Measurements from ENCODE around the gene FLNB. TPM values are rescaled to one million over a fixed set of nuclear protein-coding genes. Genes with fewer than 3 reads are reported as not detected.

The FLNB gene
- total RNA-seq, 1 donor from 2014 or later, result 40.4 TPM

DNA sequence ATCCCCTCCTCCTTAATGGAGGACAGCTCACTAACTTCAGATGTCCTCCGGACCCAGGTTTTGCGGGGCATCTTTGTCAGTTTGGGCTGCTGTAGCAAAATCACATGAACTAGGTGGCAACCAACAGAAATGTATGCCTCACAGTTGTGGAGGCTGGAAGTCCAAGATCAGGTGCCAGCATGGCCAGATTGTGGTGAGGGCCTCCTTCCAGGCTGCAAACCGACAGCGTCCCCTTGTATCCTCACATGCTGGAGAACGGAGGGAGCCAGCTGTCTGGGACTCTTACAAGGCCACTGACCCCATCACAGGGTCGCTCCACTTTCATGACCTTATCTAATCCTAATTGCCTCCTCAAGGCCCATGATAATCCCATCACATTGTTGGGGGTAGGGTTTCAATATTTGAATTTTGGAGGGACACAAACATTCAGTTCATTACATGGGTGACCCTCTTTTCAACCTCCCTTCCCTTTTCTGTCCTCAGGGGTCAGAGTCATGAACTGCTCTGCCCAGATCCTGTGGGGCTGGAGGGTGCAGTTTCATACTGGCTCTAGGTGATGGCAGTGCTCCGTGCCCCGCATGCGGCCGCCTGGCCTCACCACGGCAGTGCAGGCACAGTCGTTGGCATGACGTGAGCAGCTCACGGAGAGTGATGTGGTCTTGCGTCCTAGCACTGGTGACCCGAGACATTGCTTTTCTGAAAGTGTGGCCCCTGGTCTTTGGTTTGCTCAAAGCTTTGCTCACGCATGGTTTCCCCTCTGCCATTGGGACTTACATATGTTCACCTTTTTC, 144.2 kb downstream of the FLNB start:
- no peak overlapping the region for H3K4me3 Mint-ChIP-seq
- peaks cover 7% of the 10 kb centered on the region for H3K36me3 Mint-ChIP-seq (ENCODE audit: low read depth)
- H3K9me3 Mint-ChIP-seq, result no peaks in the 10 kb centered on the region
- TF ChIP-seq, protein P1, sequence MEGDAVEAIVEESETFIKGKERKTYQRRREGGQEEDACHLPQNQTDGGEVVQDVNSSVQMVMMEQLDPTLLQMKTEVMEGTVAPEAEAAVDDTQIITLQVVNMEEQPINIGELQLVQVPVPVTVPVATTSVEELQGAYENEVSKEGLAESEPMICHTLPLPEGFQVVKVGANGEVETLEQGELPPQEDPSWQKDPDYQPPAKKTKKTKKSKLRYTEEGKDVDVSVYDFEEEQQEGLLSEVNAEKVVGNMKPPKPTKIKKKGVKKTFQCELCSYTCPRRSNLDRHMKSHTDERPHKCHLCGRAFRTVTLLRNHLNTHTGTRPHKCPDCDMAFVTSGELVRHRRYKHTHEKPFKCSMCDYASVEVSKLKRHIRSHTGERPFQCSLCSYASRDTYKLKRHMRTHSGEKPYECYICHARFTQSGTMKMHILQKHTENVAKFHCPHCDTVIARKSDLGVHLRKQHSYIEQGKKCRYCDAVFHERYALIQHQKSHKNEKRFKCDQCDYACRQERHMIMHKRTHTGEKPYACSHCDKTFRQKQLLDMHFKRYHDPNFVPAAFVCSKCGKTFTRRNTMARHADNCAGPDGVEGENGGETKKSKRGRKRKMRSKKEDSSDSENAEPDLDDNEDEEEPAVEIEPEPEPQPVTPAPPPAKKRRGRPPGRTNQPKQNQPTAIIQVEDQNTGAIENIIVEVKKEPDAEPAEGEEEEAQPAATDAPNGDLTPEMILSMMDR (conservative IDR thresholded peaks at IDR 0.05), result no peak
- no peaks in the 10 kb centered on the region for H3K27me3 Mint-ChIP-seq (ENCODE audit: low read depth)
- no peak overlapping the region for H3K27ac Mint-ChIP-seq (ENCODE audit: unreplicated experiment)
- no peak for DNase-seq (ENCODE audit: low read depth, low spot score)
- peaks cover 2% of the 10 kb centered on the region for H3K4me1 Mint-ChIP-seq

- Mint-ChIP-seq H3K4me3 (no peak overlapping the region), H3K36me3 (ENCODE audit: low read depth) (peaks cover 4% of the 10 kb centered on the region), H3K27ac (ENCODE audit: unreplicated experiment) (no peak overlapping the region), H3K9me3 (no peaks in the 10 kb centered on the region), H3K27me3 (ENCODE audit: low read depth) (no peaks in the 10 kb centered on the region), H3K4me1 (peaks cover 9% of the 10 kb centered on the region)
- DNase-seq (ENCODE audit: low read depth, low spot score), result no peak
- TF ChIP-seq, protein P1 (conservative IDR thresholded peaks at IDR 0.05), result no peak
These were observed 145.1 kb downstream of the FLNB start for GRCh38 chr3:58153371-58153770.

DNA sequence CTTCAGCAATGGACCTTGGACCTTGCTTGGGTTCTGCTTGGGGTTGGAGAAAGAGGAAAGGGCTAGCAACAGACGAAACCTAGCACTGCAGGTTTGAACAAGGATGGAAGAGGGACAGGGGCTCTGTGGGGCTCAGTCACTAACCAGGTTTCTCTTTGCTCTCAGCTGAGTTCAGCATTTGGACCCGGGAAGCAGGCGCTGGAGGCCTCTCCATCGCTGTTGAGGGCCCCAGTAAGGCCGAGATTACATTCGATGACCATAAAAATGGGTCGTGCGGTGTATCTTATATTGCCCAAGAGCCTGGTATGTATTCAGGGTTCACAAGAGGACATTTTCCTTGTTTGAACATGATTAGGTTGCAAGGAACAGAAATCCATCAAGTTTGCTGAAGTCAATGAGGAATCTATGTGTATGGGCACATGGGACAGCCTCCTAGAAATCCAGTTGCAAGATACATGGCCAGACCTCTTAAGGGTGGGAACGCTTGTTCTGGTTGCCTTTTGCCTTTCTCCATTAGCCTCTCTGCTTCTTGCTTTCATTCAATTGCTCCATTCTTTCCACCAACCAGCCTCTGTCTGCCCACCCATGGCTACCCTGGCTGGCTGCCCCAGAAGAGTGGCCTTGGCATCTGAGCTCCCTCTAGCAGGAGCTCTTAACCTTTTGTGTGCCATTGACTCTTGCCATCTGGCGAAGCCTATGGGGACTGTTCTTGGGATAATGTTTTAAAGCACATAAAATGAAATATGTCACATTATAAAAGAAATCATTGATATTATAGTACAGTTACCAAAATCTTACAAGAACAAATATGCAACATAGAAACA, 146.6 kb downstream of the FLNB start:
- Mint-ChIP-seq H3K4me1 (peaks cover 9% of the 10 kb centered on the region), H3K36me3 (ENCODE audit: low read depth) (peaks cover 4% of the 10 kb centered on the region), H3K9me3 (no peaks in the 10 kb centered on the region), H3K27ac (ENCODE audit: unreplicated experiment) (no peak overlapping the region), H3K27me3 (ENCODE audit: low read depth) (no peaks in the 10 kb centered on the region), H3K4me3 (no peak overlapping the region)
- TF ChIP-seq, protein P1 (conservative IDR thresholded peaks at IDR 0.05), result no peak
- DNase-seq (ENCODE audit: low read depth, low spot score), result no peak

- peaks cover 9% of the 10 kb centered on the region for H3K4me1 Mint-ChIP-seq
- no peak for DNase-seq (ENCODE audit: low read depth, low spot score)
- H3K4me3 Mint-ChIP-seq, result no peak overlapping the region
- no peak overlapping the region for H3K27ac Mint-ChIP-seq (ENCODE audit: unreplicated experiment)
- H3K36me3 Mint-ChIP-seq (ENCODE audit: low read depth), result peaks cover 4% of the 10 kb centered on the region
- H3K27me3 Mint-ChIP-seq (ENCODE audit: low read depth), result no peaks in the 10 kb centered on the region
- TF ChIP-seq, protein P1 (conservative IDR thresholded peaks at IDR 0.05), result no peak
- no peaks in the 10 kb centered on the region for H3K9me3 Mint-ChIP-seq
These were observed 147.6 kb downstream of the FLNB start for GRCh38 chr3:58155838-58156237.

- Mint-ChIP-seq H3K4me3 (no peak overlapping the region), H3K4me1 (peaks cover 9% of the 10 kb centered on the region), H3K9me3 (no peaks in the 10 kb centered on the region), H3K36me3 (ENCODE audit: low read depth) (peaks cover 2% of the 10 kb centered on the region), H3K27me3 (ENCODE audit: low read depth) (no peaks in the 10 kb centered on the region), H3K27ac (ENCODE audit: unreplicated experiment) (peak overlapping the region; percentile 76)
- DNase-seq (ENCODE audit: low read depth, low spot score), result no peak
- TF ChIP-seq, protein P1 (conservative IDR thresholded peaks at IDR 0.05), result no peak
These were observed 149.5 kb downstream of the FLNB start for GRCh38 chr3:58157700-58158099.

Data from neural crest cell (in vitro differentiated cells).